22Rv1 (cell line): Measurements from ENCODE around the gene GON4L.
"Not testable (repeated sequence)": the region's sequence is repeated elsewhere in the genome, so short reads cannot be mapped to it uniquely, and the experiment has no call there.

Experiments
- CTCF ChIP-seq: fragments of 450-650 bp; IDR thresholded peaks from 2 replicates; pipeline ENCODE4 v1.5.1; 2017; ENCODE audit warnings: mild to moderate bottlenecking
- ZFX ChIP-seq: fragments of 450-650 bp; IDR thresholded peaks from 2 replicates; pipeline ENCODE4 v1.6.1; 2017; ENCODE audit warnings: antibody characterized with exemption, borderline replicate concordance

- TF ChIP-seq CTCF, ZFX: not testable (repeated sequence)
Observed at GRCh38 chr1:155748141-155748540, 108.9 kb downstream of the GON4L start.
